OCI-M2 (cell line): ENCODE results near the gene LRRC10.
A peak's percentile ranks its signal among the peaks of the same experiment; 100 is the strongest.
"Not testable (repeated sequence)": the region's sequence is repeated elsewhere in the genome, so short reads cannot be mapped to it uniquely, and the experiment has no call there.

Experiments
- DNase-seq: peaks from one replicate; lab custom pipeline; 2025; ENCODE audit not compliant: unreplicated experiment; lab: John Stamatoyannopoulos, UW

The LRRC10 gene

GRCh38 chr12:69619050-69619449 is 8.3 kb upstream of the LRRC10 start:
- DNase-seq, result no peak

- no peak for DNase-seq
Observed at GRCh38 chr12:69616025-69616424, 5.3 kb upstream of the LRRC10 start.

GRCh38 chr12:69613351-69613750 is 2.6 kb upstream of the LRRC10 start:
- DNase-seq, result no peak

GRCh38 chr12:69610126-69610525 is 581 bp downstream of the LRRC10 start:
- no peak for DNase-seq

GRCh38 chr12:69608114-69608513 is 2.6 kb downstream of the LRRC10 start:
- DNase-seq, result no peak

- not testable (repeated sequence) for DNase-seq
Observed at GRCh38 chr12:69604275-69604674, 6.4 kb downstream of the LRRC10 start.

- DNase-seq, result not testable (repeated sequence)
Observed at GRCh38 chr12:69603556-69603955, 7.2 kb downstream of the LRRC10 start.

- DNase-seq, result no peak
Observed at GRCh38 chr12:69602954-69603353, 7.8 kb downstream of the LRRC10 start.

GRCh38 chr12:69601962-69602685 is 8.6 kb downstream of the LRRC10 start:
- no peak for DNase-seq

- no peak for DNase-seq
Observed at GRCh38 chr12:69600804-69601203, 9.9 kb downstream of the LRRC10 start.

GRCh38 chr12:69598174-69598753 is 12.4 kb downstream of the LRRC10 start:
- DNase-seq, result no peak

GRCh38 chr12:69595689-69596088 is 15.0 kb downstream of the LRRC10 start:
- no peak for DNase-seq

GRCh38 chr12:69589082-69589481 is 21.6 kb downstream of the LRRC10 start:
- no peak for DNase-seq

- no peak for DNase-seq
Observed at GRCh38 chr12:69588527-69588926, 22.2 kb downstream of the LRRC10 start.

GRCh38 chr12:69585189-69586062 is 25.3 kb downstream of the LRRC10 start, which contains the start of gene CCT2:
Gene CCT2 (plus strand): TSS chr12:69585459. CDS start chr12:69585522, 63 bp downstream.
- DNase-seq, result peak; percentile 76

GRCh38 chr12:69583203-69583602 is 27.5 kb downstream of the LRRC10 start:
- no peak for DNase-seq

GRCh38 chr12:69580074-69580473 is 30.6 kb downstream of the LRRC10 start:
- no peak for DNase-seq

GRCh38 chr12:69579029-69579428 is 31.7 kb downstream of the LRRC10 start:
- DNase-seq, result no peak

- no peak for DNase-seq
Observed at GRCh38 chr12:69578283-69578682, 32.4 kb downstream of the LRRC10 start.

GRCh38 chr12:69575346-69575745 is 35.4 kb downstream of the LRRC10 start:
- no peak for DNase-seq

- no peak for DNase-seq
Observed at GRCh38 chr12:69570545-69571399, 39.9 kb downstream of the LRRC10 start.
